Measurements from ENCODE around the gene NKD1.

- TF ChIP-seq EZH2phosphoT487 (IDR thresholded peaks at IDR 0.05; ENCODE audit: borderline replicate concordance) (no peak), CTCF (conservative IDR thresholded peaks at IDR 0.05; ENCODE audit: low read length) (no peak)
These were observed 13.0 kb downstream of the NKD1 start for GRCh38 chr16:50560903-50561863.

Measured in Loucy (cell line).